B cell (primary cell): ENCODE results near the gene LIMK1. TPM values are rescaled to one million over a fixed set of nuclear protein-coding genes. Genes with fewer than 3 reads are reported as not detected.

Experiments used
- ATAC-seq: fragments of 200-7000 bp; cut with Tn5 transposase; one replicate; pipeline ENCODE4 v1.10.0; 2021; ENCODE audit warnings: low read depth, mild to moderate bottlenecking, moderate number of reproducible peaks, moderate library complexity
- CTCF ChIA-PET: fragments of 350-600 bp; sonication (Branson Sonifier 250); formaldehyde crosslinking; loops from one replicate; lab custom pipeline; 2021; ENCODE audit warnings: antibody characterized with exemption, inconsistent platforms; lab: Charles Lee
- POLR2A ChIA-PET: fragments of 350-600 bp; sonication (Branson Sonifier 250); formaldehyde crosslinking; loops from one replicate; lab custom pipeline; 2021; ENCODE audit warnings: antibody characterized with exemption; lab: Charles Lee
- DNase-seq: peaks from one replicate; pipeline ENCODE4 v3.0.0; 2013
- H2AFZ ChIP-seq: 2 replicates; pipeline ENCODE4 v1.6.1; 2012; ENCODE audit warnings: mild to moderate bottlenecking, low read depth, low read length; ENCODE audit not compliant: insufficient read depth, poor library complexity, severe bottlenecking
- H3K27ac ChIP-seq, 2 donors: 1 replicate in 1 of 2; 2 replicates in 1 of 2; pipeline ENCODE4 v1.5.1; 2012 to 2013; ENCODE audit warnings: low read length in 2 of 2, mild to moderate bottlenecking in 2 of 2, moderate library complexity in 1 of 2
- H3K27me3 ChIP-seq, 4 experiments: fragments of 200-600 bp in 1 of 4; sonication (generic) in 1 of 4; replicated peaks in 1 of 4; 1 replicate in 2 of 4; 2 replicates in 2 of 4; pipeline versions ENCODE4 v1.6.1 to v1.7.0; 2013 to 2016; ENCODE audit warnings: low read length in 3 of 4, mild to moderate bottlenecking in 2 of 4, mixed read lengths in 1 of 4, moderate library complexity in 1 of 4; ENCODE audit not compliant: insufficient read depth in 4 of 4, control insufficient read depth in 3 of 4; ENCODE audit errors: control extremely low read depth in 1 of 4
- H3K36me3 ChIP-seq, 2 experiments: replicated peaks in 1 of 2; 1 replicate in 1 of 2; 2 replicates in 1 of 2; pipeline versions ENCODE4 v1.6.1 to v1.7.1; 2013; ENCODE audit warnings: low read length in 1 of 2; ENCODE audit not compliant: insufficient read depth in 2 of 2, control insufficient read depth in 1 of 2; ENCODE audit errors: control extremely low read depth in 1 of 2, extremely low read depth in 1 of 2
- H3K4me1 ChIP-seq, 2 donors: fragments of 200-600 bp in 1 of 2; sonication (generic) in 1 of 2; 1 replicate in 1 of 2; 2 replicates in 1 of 2; pipeline versions ENCODE4 v1.5.1 to v1.6.1; 2013 to 2017; ENCODE audit warnings: low read length in 2 of 2; ENCODE audit not compliant: control insufficient read depth in 2 of 2, insufficient read depth in 2 of 2
- H3K4me2 ChIP-seq: replicated peaks from 2 replicates; pipeline ENCODE3; 2012; ENCODE audit warnings: mild to moderate bottlenecking, low read depth, low read length; ENCODE audit not compliant: poor library complexity, severe bottlenecking
- H3K4me3 ChIP-seq, 5 experiments: fragments of 200-600 bp in 1 of 5; sonication (generic) in 1 of 5; 1 replicate in 3 of 5; 2 replicates in 2 of 5; pipeline versions ENCODE4 v1.5.1 to v1.7.0; 2011 to 2016; ENCODE audit warnings: low read length in 4 of 5, mild to moderate bottlenecking in 4 of 5, low read depth in 2 of 5, control low read depth in 1 of 5, moderate library complexity in 1 of 5; ENCODE audit not compliant: insufficient read depth in 1 of 5; ENCODE audit errors: control extremely low read depth in 1 of 5, extremely low read depth in 1 of 5
- H3K79me2 ChIP-seq: fragments of 200-600 bp; sonication (generic); one replicate; pipeline ENCODE4 v1.6.0; 2016; ENCODE audit warnings: low read length; ENCODE audit not compliant: control insufficient read depth, insufficient read depth
- H3K9ac ChIP-seq: fragments of 200-600 bp; sonication (generic); 2 replicates; pipeline ENCODE4 v1.6.1; 2017; ENCODE audit warnings: mild to moderate bottlenecking, low read length, moderate library complexity
- H3K9me3 ChIP-seq, 3 donors: one replicate each; pipeline versions ENCODE4 v1.6.1 to v1.7.1; 2013; ENCODE audit warnings: low read length in 2 of 3; ENCODE audit not compliant: control insufficient read depth in 2 of 3, insufficient read depth in 1 of 3; ENCODE audit errors: control extremely low read depth in 1 of 3
- H4K20me1 ChIP-seq: 2 replicates; pipeline ENCODE4 v1.6.0; 2012; ENCODE audit warnings: mild to moderate bottlenecking, low read length; ENCODE audit not compliant: insufficient read depth, control insufficient read depth, poor library complexity, severe bottlenecking
- H3K27ac Mint-ChIP-seq: one replicate; pipeline ENCODE4 v1.8.0; 2021; ENCODE audit warnings: mixed read lengths
- H3K27me3 Mint-ChIP-seq: one replicate; pipeline ENCODE4 v1.8.0; 2021; ENCODE audit warnings: mixed read lengths
- H3K4me1 Mint-ChIP-seq: one replicate; pipeline ENCODE4 v1.8.0; 2021; ENCODE audit warnings: mixed read lengths
- H3K4me3 Mint-ChIP-seq: one replicate; pipeline ENCODE4 v1.8.0; 2021; ENCODE audit warnings: mixed read lengths
- H3K9me3 Mint-ChIP-seq: one replicate; pipeline ENCODE4 v1.8.0; 2022; ENCODE audit warnings: mixed read lengths; ENCODE audit not compliant: insufficient read depth
- CTCF ChIP-seq: fragments of 200-600 bp; IDR thresholded peaks from one replicate; pipeline ENCODE4 v1.8.0; 2022; ENCODE audit warnings: antibody characterized with exemption, mild to moderate bottlenecking
- EZH2 ChIP-seq: IDR thresholded peaks from 2 replicates; pipeline ENCODE4 v1.6.1; 2012; ENCODE audit warnings: borderline replicate concordance, low read depth, mild to moderate bottlenecking, moderate library complexity, low read length; ENCODE audit not compliant: insufficient read depth, poor library complexity, severe bottlenecking
- WGBS: methylation state at CpG from one replicate; pipeline ENCODE4 v1.1.5; 2013; ENCODE audit warnings: missing lambda C conversion rate; ENCODE audit not compliant: insufficient coverage; 5-methylcytosine and 5-hydroxymethylcytosine counted together
- intact Hi-C: fragments of 100-400 bp; cut with micrococcal nuclease; formaldehyde crosslinking; loops from one replicate; pipeline ENCODE4 v1.10.0; 2022
- polyA plus RNA-seq: library from polyadenylated mRNA; depleted of rRNA; stranded (reverse); fragments of >200 nt; gene quantifications from 2 replicates; pipeline ENCODE4 v1.2.3, GENCODE V29; 2012
- total RNA-seq, 2 donors: library from RNA; stranded (reverse); fragments of 120-200 nt in 1 of 2; gene quantifications; 1 replicate in 1 of 2; 2 replicates in 1 of 2; pipeline versions ENCODE4 v1.2.3 to v1.2.4, GENCODE V29; 2013 to 2022

LIMK1 gene
- total and polyA plus RNA-seq, 2 donors (not counting 1 experiment from before 2014, with no cell fraction given) = 38.7 to 70.8 TPM

GRCh38 chr7:74097937-74098614 lies 14.5 kb downstream of the LIMK1 start:
- peak overlapping the region; percentile 50 for H3K27ac Mint-ChIP-seq
- H3K27me3 Mint-ChIP-seq = no peaks in the 10 kb centered on the region
- no peak overlapping the region for H3K4me3 ChIP-seq
- H3K9me3 Mint-ChIP-seq = no peaks in the 10 kb centered on the region
- TF ChIP-seq EZH2 (no peak), CTCF (no peak)
- H3K4me1 Mint-ChIP-seq = peaks cover 54% of the 10 kb centered on the region
- intact Hi-C loops = no loop called here
- no peak for ATAC-seq
- H2AFZ ChIP-seq = no peak overlapping the region
- ChIA-PET CTCF (no interaction called here), POLR2A (interaction anchor here (0.7 kb wide), 1 partner anchor 13 kb away, joined by 3 read pairs; no protein-coding TSS in a partner anchor)
- no peaks in the 10 kb centered on the region for H4K20me1 ChIP-seq
- no peaks in the 10 kb centered on the region for H3K27me3 ChIP-seq
- H3K4me2 ChIP-seq = no peak overlapping the region
- H3K9me3 ChIP-seq = peaks cover 0 to 9% (median 0%) of the 10 kb centered on the region in 3 donors
- 89% methylated on average over 11 of the region's 11 CpGs for WGBS
- peaks cover 0 to 33% of the 10 kb centered on the region in 2 experiments for H3K36me3 ChIP-seq
- no peak overlapping the region for H3K27ac ChIP-seq
- no peak for DNase-seq
- H3K4me3 Mint-ChIP-seq = peak overlapping the region; percentile 47
- peaks cover 18% of the 10 kb centered on the region for H3K79me2 ChIP-seq
- no peak overlapping the region for H3K9ac ChIP-seq
- peaks cover 39 to 50% of the 10 kb centered on the region in 2 donors for H3K4me1 ChIP-seq

- H3K9ac ChIP-seq = no peak overlapping the region
- H3K9me3 Mint-ChIP-seq = no peaks in the 10 kb centered on the region
- no peak overlapping the region for H3K4me3 ChIP-seq
- no peak for DNase-seq
- no peak overlapping the region for H3K27ac ChIP-seq
- H3K4me2 ChIP-seq = no peak overlapping the region
- no peaks in the 10 kb centered on the region for H4K20me1 ChIP-seq
- H3K27ac Mint-ChIP-seq = peak overlapping the region; percentile 41
- H3K79me2 ChIP-seq = peaks cover 17% of the 10 kb centered on the region
- H3K27me3 ChIP-seq = no peaks in the 10 kb centered on the region
- peaks cover 1 to 36% of the 10 kb centered on the region in 2 experiments for H3K36me3 ChIP-seq
- no peak for ATAC-seq
- peaks cover 46% of the 10 kb centered on the region for H3K4me1 Mint-ChIP-seq
- CTCF ChIA-PET = interaction anchor here (1.2 to 3.1 kb wide), 2 partner anchors 31 to 94 kb away, joined by 3 to 11 read pairs; no protein-coding TSS in a partner anchor
- H3K9me3 ChIP-seq = peaks cover 0 to 9% (median 0%) of the 10 kb centered on the region in 3 donors
- intact Hi-C loops = no loop called here
- POLR2A ChIA-PET = interaction anchor here (0.7 kb wide), 1 partner anchor 13 kb away, joined by 3 read pairs; no protein-coding TSS in a partner anchor
- WGBS = 97% methylated on average over 17 of the region's 17 CpGs
- H3K4me3 Mint-ChIP-seq = no peak overlapping the region
- no peaks in the 10 kb centered on the region for H3K27me3 Mint-ChIP-seq
- TF ChIP-seq CTCF (no peak), EZH2 (no peak)
- no peak overlapping the region for H2AFZ ChIP-seq
- peaks cover 30 to 41% of the 10 kb centered on the region in 2 donors for H3K4me1 ChIP-seq
Measured at GRCh38 chr7:74099031-74099430, 15.4 kb downstream of the LIMK1 start.
